HG03097 (cell line): Measurements from ENCODE around the gene KHNYN.
"Not testable (repeated sequence)": the region's sequence is repeated elsewhere in the genome, so short reads cannot be mapped to it uniquely, and the experiment has no call there.

ENCODE experiments used
- ATAC-seq: cut with Tn5 transposase; IDR thresholded peaks from one replicate; pipeline ENCODE4 v1.9.1; 2021; ENCODE audit not compliant: unreplicated experiment, low FRiP score

The KHNYN gene

GRCh38 chr14:24465368-24465767, 35.6 kb downstream of the KHNYN start:
- no peak for ATAC-seq

- ATAC-seq: no peak
Observed at GRCh38 chr14:24465805-24466204, 36.1 kb downstream of the KHNYN start.

- not testable (repeated sequence) for ATAC-seq
Observed at GRCh38 chr14:24470450-24470849, 40.7 kb downstream of the KHNYN start.

- no peak for ATAC-seq
Observed at GRCh38 chr14:24473211-24473610, 43.5 kb downstream of the KHNYN start.

DNA sequence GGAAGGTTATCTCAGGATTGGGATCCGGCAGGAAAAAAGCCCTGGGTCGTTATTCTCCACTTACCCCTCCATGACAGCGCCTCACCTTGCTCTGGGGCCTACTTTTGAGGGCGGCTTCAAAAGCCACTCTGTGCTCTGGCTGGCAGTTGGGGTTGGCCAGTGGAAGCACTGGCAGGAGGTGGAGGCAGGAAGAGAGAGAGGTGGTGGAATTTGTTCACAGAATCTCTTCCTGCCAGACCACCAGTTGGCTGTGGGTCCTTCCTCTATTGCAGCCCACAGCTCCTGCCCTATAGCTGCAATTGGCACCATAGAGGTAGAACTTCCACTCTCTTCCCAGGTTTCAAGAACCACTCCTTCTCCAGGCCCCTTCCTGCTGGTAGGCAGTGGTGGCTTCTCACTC, 45.5 kb downstream of the KHNYN start:
- ATAC-seq: no peak

- not testable (repeated sequence) for ATAC-seq
Observed at GRCh38 chr14:24479999-24480398, 50.2 kb downstream of the KHNYN start.

GRCh38 chr14:24481622-24482324, 52.0 kb downstream of the KHNYN start:
- ATAC-seq: peak; percentile 79

DNA sequence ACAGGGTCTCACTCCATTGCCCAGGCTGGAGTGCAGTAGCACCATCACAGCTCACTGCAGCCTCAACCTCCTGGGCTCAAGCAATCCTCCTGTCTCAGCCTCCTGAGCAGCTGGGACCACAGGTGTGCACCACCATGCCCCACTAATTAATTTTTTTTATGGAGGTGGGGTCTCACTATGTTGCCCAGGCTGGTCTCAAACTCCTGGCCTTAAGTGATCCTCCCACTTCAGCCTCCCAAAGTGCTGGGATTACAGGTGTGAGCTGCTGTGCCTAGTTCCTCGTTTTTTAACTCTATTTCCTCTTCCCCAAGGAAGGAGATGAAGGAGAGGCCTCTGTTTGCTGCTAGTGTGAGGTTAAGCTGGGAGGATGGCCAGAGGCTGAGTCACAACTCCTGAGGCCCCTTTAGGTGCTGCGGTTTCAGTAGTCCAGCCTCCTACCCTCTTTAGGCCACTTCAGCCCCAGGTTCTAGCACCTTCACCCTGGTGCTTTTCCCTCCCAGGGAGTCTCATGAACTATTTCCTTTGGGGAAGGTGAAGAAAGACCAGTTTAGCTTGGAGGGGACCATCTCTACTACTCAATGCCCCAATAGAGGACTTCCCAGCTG, 53.0 kb downstream of the KHNYN start:
- ATAC-seq: not testable (repeated sequence)

- ATAC-seq: no peak
Observed at GRCh38 chr14:24483604-24484252, 54.0 kb downstream of the KHNYN start.
